H9 (cell line): ENCODE measurements around the gene EML1. TPM values are rescaled to one million over a fixed set of nuclear protein-coding genes. Genes with fewer than 3 reads are reported as not detected.

Experiments
- DNase-seq: peaks from one replicate; pipeline ENCODE4 v3.0.0-alpha.2; 2017
- H2AFZ ChIP-seq: one replicate; pipeline ENCODE4 v1.6.1; 2013; ENCODE audit warnings: mild to moderate bottlenecking, low read length, control low read depth, moderate library complexity
- H2AK5ac ChIP-seq: 2 replicates; pipeline ENCODE4 v1.6.1; 2013; ENCODE audit warnings: low read length, control low read depth, mixed read lengths; ENCODE audit not compliant: insufficient read length
- H2BK120ac ChIP-seq: one replicate; pipeline ENCODE4 v1.6.1; 2013; ENCODE audit warnings: low read depth, mild to moderate bottlenecking, low read length, control low read depth, inconsistent platforms; ENCODE audit not compliant: poor library complexity, severe bottlenecking
- H2BK12ac ChIP-seq: 2 replicates; pipeline ENCODE4 v1.6.1; 2013; ENCODE audit warnings: low read length, control low read depth, mixed read lengths, low read depth; ENCODE audit not compliant: insufficient read length
- H2BK15ac ChIP-seq: 2 replicates; pipeline ENCODE4 v1.6.1; 2013; ENCODE audit warnings: low read depth, low read length, control low read depth
- H2BK20ac ChIP-seq: one replicate; pipeline ENCODE4 v1.6.1; 2013; ENCODE audit warnings: low read depth, mild to moderate bottlenecking, low read length, control low read depth, inconsistent platforms; ENCODE audit not compliant: poor library complexity, severe bottlenecking
- H2BK5ac ChIP-seq: 2 replicates; pipeline ENCODE4 v1.6.1; 2013; ENCODE audit warnings: low read length, control low read depth, mixed read lengths; ENCODE audit not compliant: insufficient read length
- H3K14ac ChIP-seq: 2 replicates; pipeline ENCODE4 v1.6.1; 2013; ENCODE audit warnings: low read length, control low read depth; ENCODE audit not compliant: insufficient read depth
- H3K18ac ChIP-seq: 2 replicates; pipeline ENCODE4 v1.6.1; 2013; ENCODE audit warnings: low read depth, mild to moderate bottlenecking, mixed read lengths, low read length, control low read depth; ENCODE audit not compliant: insufficient read length
- H3K23ac ChIP-seq: 2 replicates; pipeline ENCODE4 v1.6.1; 2013; ENCODE audit warnings: low read length, control low read depth, mixed read lengths, low read depth; ENCODE audit not compliant: insufficient read length
- H3K23me2 ChIP-seq: 2 replicates; pipeline ENCODE4 v1.6.1; 2013; ENCODE audit warnings: low read depth, mild to moderate bottlenecking, mixed read lengths, low read length, control low read depth; ENCODE audit not compliant: insufficient read length, poor library complexity, severe bottlenecking
- H3K27ac ChIP-seq: 2 replicates; pipeline ENCODE4 v1.5.1; 2013; ENCODE audit warnings: low read length, control low read depth, mixed read lengths, low read depth; ENCODE audit not compliant: insufficient read length
- H3K27me3 ChIP-seq: 2 replicates; pipeline ENCODE4 v1.6.1; 2013; ENCODE audit warnings: low read length, control low read depth, inconsistent platforms; ENCODE audit not compliant: insufficient read depth
- H3K4ac ChIP-seq: 2 replicates; pipeline ENCODE4 v1.6.1; 2013; ENCODE audit warnings: low read depth, mild to moderate bottlenecking, control low read depth, inconsistent platforms, low read length, moderate library complexity
- H3K4me1 ChIP-seq: 2 replicates; pipeline ENCODE4 v1.6.1; 2013; ENCODE audit warnings: low read length, control low read depth, inconsistent platforms; ENCODE audit not compliant: insufficient read depth
- H3K4me2 ChIP-seq: 2 replicates; pipeline ENCODE4 v1.6.1; 2013; ENCODE audit warnings: low read length, control low read depth, mixed read lengths; ENCODE audit not compliant: insufficient read length, insufficient read depth
- H3K56ac ChIP-seq: 2 replicates; pipeline ENCODE4 v1.6.1; 2013; ENCODE audit warnings: low read depth, mild to moderate bottlenecking, mixed read lengths, low read length, control low read depth; ENCODE audit not compliant: insufficient read length
- H3K79me1 ChIP-seq: 2 replicates; pipeline ENCODE4 v1.6.1; 2013; ENCODE audit warnings: low read depth, mild to moderate bottlenecking, moderate library complexity, low read length, control low read depth, inconsistent platforms; ENCODE audit not compliant: insufficient read depth, poor library complexity, severe bottlenecking
- H3K79me2 ChIP-seq: 2 replicates; pipeline ENCODE4 v1.6.1; 2013; ENCODE audit warnings: low read length, control low read depth, inconsistent platforms; ENCODE audit not compliant: insufficient read depth
- H3K9ac ChIP-seq: 2 replicates; pipeline ENCODE4 v1.6.1; 2013; ENCODE audit warnings: low read length, control low read depth, mixed read lengths; ENCODE audit not compliant: insufficient read length; ENCODE audit errors: extremely low read depth
- H3K9me3 ChIP-seq: one replicate; pipeline ENCODE4 v1.6.1; 2013; ENCODE audit warnings: low read depth, low read length, inconsistent platforms; ENCODE audit not compliant: control insufficient read depth
- H3T11ph ChIP-seq: one replicate; pipeline ENCODE4 v1.6.1; 2013; ENCODE audit warnings: mild to moderate bottlenecking, low read length, control low read depth, inconsistent platforms
- H4K20me1 ChIP-seq: one replicate; pipeline ENCODE4 v1.6.1; 2013; ENCODE audit not compliant: control insufficient read depth, insufficient read length, insufficient read depth
- H4K5ac ChIP-seq: 2 replicates; pipeline ENCODE4 v1.6.1; 2013; ENCODE audit warnings: low read depth, mild to moderate bottlenecking, mixed read lengths, low read length, control low read depth; ENCODE audit not compliant: insufficient read length
- H4K8ac ChIP-seq: replicated peaks from 2 replicates; pipeline ENCODE4 v1.6.1; 2013; ENCODE audit warnings: low read length, control low read depth, mixed read lengths, low read depth; ENCODE audit not compliant: insufficient read length
- H4K91ac ChIP-seq: 2 replicates; pipeline ENCODE4 v1.6.1; 2013; ENCODE audit warnings: low read depth, mild to moderate bottlenecking, moderate library complexity, mixed read lengths, low read length, control low read depth; ENCODE audit not compliant: insufficient read length
- H3K27ac Mint-ChIP-seq, 3 experiments: 2 replicates in 2 of 3; 3 replicates in 1 of 3; pipeline ENCODE4 v1.8.0; 2020 to 2021; ENCODE audit warnings: mixed read lengths in 3 of 3, mild to moderate bottlenecking in 1 of 3, moderate library complexity in 1 of 3
- H3K27me3 Mint-ChIP-seq: 2 replicates; pipeline ENCODE4 v1.8.0; 2021; ENCODE audit warnings: low read depth, mild to moderate bottlenecking, moderate library complexity, mixed read lengths
- H3K36me3 Mint-ChIP-seq, 3 experiments: 2 replicates in 2 of 3; 3 replicates in 1 of 3; pipeline ENCODE4 v1.8.0; 2020 to 2021; ENCODE audit warnings: low read depth in 3 of 3, mixed read lengths in 3 of 3; ENCODE audit not compliant: insufficient read depth in 1 of 3
- H3K4me1 Mint-ChIP-seq, 2 experiments: 2 replicates each; pipeline ENCODE4 v1.8.0; 2020; ENCODE audit warnings: mixed read lengths in 2 of 2
- H3K4me3 Mint-ChIP-seq, 2 experiments: 2 replicates in 1 of 2; 3 replicates in 1 of 2; pipeline ENCODE4 v1.8.0; 2020 to 2021; ENCODE audit warnings: mild to moderate bottlenecking in 2 of 2, mixed read lengths in 2 of 2, moderate library complexity in 1 of 2
- H3K9me3 Mint-ChIP-seq, 2 experiments: 2 replicates in 1 of 2; 3 replicates in 1 of 2; pipeline ENCODE4 v1.8.0; 2020; ENCODE audit warnings: mild to moderate bottlenecking in 2 of 2, mixed read lengths in 2 of 2, moderate library complexity in 1 of 2
- total RNA-seq: library from RNA; stranded (reverse); gene quantifications from 2 replicates; pipeline ENCODE4 v1.2.1, GENCODE V29; 2021
- TF ChIP-seq, protein P1 (sequence below): fragments of 200-600 bp; sonication (generic); conservative IDR thresholded peaks from 3 replicates; pipeline ENCODE4 v1.8.0; 2021; ENCODE audit warnings: antibody characterized with exemption, mild to moderate bottlenecking

Gene EML1
- total RNA-seq, 1 experiment from 2014 or later = 16.7 TPM

DNA sequence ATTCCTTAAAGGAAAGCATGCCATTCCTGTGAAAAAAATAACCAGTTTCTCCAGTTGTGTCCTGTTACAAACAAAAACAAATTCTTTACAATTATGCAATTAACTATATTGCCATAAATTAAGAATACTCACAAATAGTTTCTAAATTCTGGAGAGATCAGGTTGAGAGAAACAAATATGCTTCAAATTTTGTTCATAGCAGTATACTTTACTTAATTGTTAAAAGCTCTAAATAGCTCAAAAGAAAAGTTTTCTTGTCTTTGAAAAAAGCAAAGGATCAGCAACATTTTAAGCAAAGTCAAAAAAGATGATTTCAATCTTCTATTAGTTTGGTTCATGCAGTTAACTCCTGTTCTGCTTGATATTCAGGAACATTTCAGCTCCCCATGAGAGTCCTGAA is 109.7 kb downstream of the EML1 start:
- no peak overlapping the region for H2AFZ ChIP-seq
- no peaks in the 10 kb centered on the region for H3K9me3 ChIP-seq
- H3T11ph ChIP-seq = no peak overlapping the region
- no peak overlapping the region for H3K14ac ChIP-seq
- H3K4me3 Mint-ChIP-seq = no peak overlapping the region
- DNase-seq = no peak
- no peak overlapping the region for H4K91ac ChIP-seq
- no peaks in the 10 kb centered on the region for H3K27me3 Mint-ChIP-seq
- no peak overlapping the region for H3K56ac ChIP-seq
- no peak overlapping the region for H3K9ac ChIP-seq
- H4K8ac ChIP-seq = no peak overlapping the region
- H4K20me1 ChIP-seq = no peaks in the 10 kb centered on the region
- no peak overlapping the region for H2BK5ac ChIP-seq
- H3K23me2 ChIP-seq = no peaks in the 10 kb centered on the region
- no peak overlapping the region for H2AK5ac ChIP-seq
- H3K4me2 ChIP-seq = no peak overlapping the region
- H3K23ac ChIP-seq = no peak overlapping the region
- H3K4me1 Mint-ChIP-seq = peaks cover 3 to 7% of the 10 kb centered on the region in 2 experiments; a peak in 3 of 4 replicates
- TF ChIP-seq, protein P1, sequence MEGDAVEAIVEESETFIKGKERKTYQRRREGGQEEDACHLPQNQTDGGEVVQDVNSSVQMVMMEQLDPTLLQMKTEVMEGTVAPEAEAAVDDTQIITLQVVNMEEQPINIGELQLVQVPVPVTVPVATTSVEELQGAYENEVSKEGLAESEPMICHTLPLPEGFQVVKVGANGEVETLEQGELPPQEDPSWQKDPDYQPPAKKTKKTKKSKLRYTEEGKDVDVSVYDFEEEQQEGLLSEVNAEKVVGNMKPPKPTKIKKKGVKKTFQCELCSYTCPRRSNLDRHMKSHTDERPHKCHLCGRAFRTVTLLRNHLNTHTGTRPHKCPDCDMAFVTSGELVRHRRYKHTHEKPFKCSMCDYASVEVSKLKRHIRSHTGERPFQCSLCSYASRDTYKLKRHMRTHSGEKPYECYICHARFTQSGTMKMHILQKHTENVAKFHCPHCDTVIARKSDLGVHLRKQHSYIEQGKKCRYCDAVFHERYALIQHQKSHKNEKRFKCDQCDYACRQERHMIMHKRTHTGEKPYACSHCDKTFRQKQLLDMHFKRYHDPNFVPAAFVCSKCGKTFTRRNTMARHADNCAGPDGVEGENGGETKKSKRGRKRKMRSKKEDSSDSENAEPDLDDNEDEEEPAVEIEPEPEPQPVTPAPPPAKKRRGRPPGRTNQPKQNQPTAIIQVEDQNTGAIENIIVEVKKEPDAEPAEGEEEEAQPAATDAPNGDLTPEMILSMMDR = no peak
- no peak overlapping the region for H3K27ac ChIP-seq
- H3K18ac ChIP-seq = no peak overlapping the region
- H2BK120ac ChIP-seq = no peak overlapping the region
- no peak overlapping the region for H2BK15ac ChIP-seq
- no peak overlapping the region for H3K4ac ChIP-seq
- H3K27me3 ChIP-seq = no peaks in the 10 kb centered on the region
- H3K36me3 Mint-ChIP-seq = peaks cover 35 to 60% (median 55%) of the 10 kb centered on the region in 3 experiments
- H2BK12ac ChIP-seq = no peak overlapping the region
- H2BK20ac ChIP-seq = no peak overlapping the region
- H3K9me3 Mint-ChIP-seq = peaks cover 10 to 18% of the 10 kb centered on the region in 2 experiments
- H4K5ac ChIP-seq = no peak overlapping the region
- H3K79me1 ChIP-seq = no peaks in the 10 kb centered on the region
- no peaks in the 10 kb centered on the region for H3K4me1 ChIP-seq
- H3K27ac Mint-ChIP-seq = no peak overlapping the region
- H3K79me2 ChIP-seq = no peaks in the 10 kb centered on the region
